ENCODE measurements around the gene BCL6.

Gene BCL6

DNA sequence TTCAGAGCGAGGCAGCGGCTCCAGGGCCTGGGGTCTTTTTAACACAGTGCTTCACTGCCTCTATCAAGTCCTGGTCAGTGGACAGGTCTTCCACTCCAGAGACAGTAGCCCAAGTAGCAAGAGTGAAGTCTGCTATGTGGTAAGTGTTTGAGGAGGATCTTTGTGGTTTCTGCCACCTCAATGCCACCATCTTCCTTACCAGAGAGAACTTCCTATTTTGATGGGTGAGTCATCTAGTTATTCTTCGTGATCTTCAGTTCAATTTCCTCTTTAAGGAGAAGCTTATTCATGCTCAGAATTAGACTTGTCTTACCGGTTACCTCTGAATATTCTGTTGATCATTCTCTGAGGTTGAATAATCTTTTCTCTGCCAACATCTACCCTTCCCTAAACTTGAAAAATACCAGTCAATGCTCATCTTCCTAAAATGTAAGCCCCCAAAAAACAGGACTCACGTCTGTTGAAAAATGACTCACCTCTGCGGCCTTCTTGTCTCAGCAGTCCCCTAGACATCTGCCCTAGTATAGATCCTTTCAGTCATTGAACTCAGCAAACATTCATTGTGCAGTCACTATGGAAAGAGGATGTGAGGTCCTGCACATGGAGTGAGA, 32.2 kb upstream of the BCL6 start:
- Histone ChIP-seq H3K9me3 (ENCODE audit: control insufficient read depth in 2 of 2, low read length in 2 of 2) (no peaks in the 10 kb centered on the region), H3K27ac (ENCODE audit: low read depth in 2 of 2, low read length in 2 of 2) (no peak overlapping the region), H3K4me1 (ENCODE audit: control insufficient read depth in 2 of 2, insufficient read depth in 2 of 2, low read length in 2 of 2) (no peaks in the 10 kb centered on the region), H3K27me3 (ENCODE audit: control insufficient read depth in 2 of 2, insufficient read depth in 2 of 2, low read length in 2 of 2) (no peaks in the 10 kb centered on the region), H3K9ac (ENCODE audit: low read depth in 1 of 2, low read length in 2 of 2) (no peak overlapping the region), H3K4me3 (ENCODE audit: low read length in 2 of 2) (no peak overlapping the region), H3K36me3 (ENCODE audit: control insufficient read depth in 2 of 2, insufficient read depth in 2 of 2, low read length in 2 of 2) (no peaks in the 10 kb centered on the region)

DNA sequence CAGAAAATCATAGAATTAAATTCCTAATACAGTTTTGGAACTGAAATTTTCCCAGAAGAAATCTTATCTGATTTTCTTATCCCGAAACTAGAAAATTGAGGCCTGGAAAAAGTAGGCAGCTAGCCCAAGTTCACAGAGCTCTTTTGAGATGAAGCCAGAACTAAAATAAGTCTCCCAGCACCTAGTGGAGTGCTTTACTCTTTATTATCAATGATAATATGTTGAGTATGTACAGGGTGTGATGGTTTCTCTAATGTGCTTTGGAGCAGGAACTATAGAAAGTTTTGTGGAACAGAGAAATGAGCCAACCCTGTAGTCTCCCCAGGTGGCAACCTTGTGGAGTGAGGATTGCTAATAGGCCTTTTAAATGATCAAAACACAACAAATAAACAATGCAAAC, 30.3 kb upstream of the BCL6 start:
- no peaks in the 10 kb centered on the region for H3K4me1 ChIP-seq (ENCODE audit: control insufficient read depth in 2 of 2, insufficient read depth in 2 of 2, low read length in 2 of 2)
- no peaks in the 10 kb centered on the region for H3K36me3 ChIP-seq (ENCODE audit: control insufficient read depth in 2 of 2, insufficient read depth in 2 of 2, low read length in 2 of 2)

GRCh38 chr3:187774185-187774789, 29.0 kb upstream of the BCL6 start:
- Histone ChIP-seq H3K27me3 (ENCODE audit: control insufficient read depth in 2 of 2, insufficient read depth in 2 of 2, low read length in 2 of 2) (no peaks in the 10 kb centered on the region), H3K36me3 (ENCODE audit: control insufficient read depth in 2 of 2, insufficient read depth in 2 of 2, low read length in 2 of 2) (no peaks in the 10 kb centered on the region), H3K4me1 (ENCODE audit: control insufficient read depth in 2 of 2, insufficient read depth in 2 of 2, low read length in 2 of 2) (no peaks in the 10 kb centered on the region), H3K27ac (ENCODE audit: low read depth in 2 of 2, low read length in 2 of 2) (no peak overlapping the region), H3K9me3 (ENCODE audit: control insufficient read depth in 2 of 2, low read length in 2 of 2) (no peaks in the 10 kb centered on the region), H3K9ac (ENCODE audit: low read depth in 1 of 2, low read length in 2 of 2) (no peak overlapping the region), H3K4me3 (ENCODE audit: low read length in 2 of 2) (no peak overlapping the region)

More for the DNA sequence above, 30.3 kb upstream of the BCL6 start:
- Histone ChIP-seq H3K9ac (ENCODE audit: low read depth in 1 of 2, low read length in 2 of 2) (no peak overlapping the region), H3K27ac (ENCODE audit: low read depth in 2 of 2, low read length in 2 of 2) (no peak overlapping the region), H3K9me3 (ENCODE audit: control insufficient read depth in 2 of 2, low read length in 2 of 2) (no peaks in the 10 kb centered on the region), H3K4me3 (ENCODE audit: low read length in 2 of 2) (no peak overlapping the region), H3K27me3 (ENCODE audit: control insufficient read depth in 2 of 2, insufficient read depth in 2 of 2, low read length in 2 of 2) (no peaks in the 10 kb centered on the region)

GRCh38 chr3:187773233-187774184, 28.2 kb upstream of the BCL6 start:
- Histone ChIP-seq H3K9me3 (ENCODE audit: control insufficient read depth in 2 of 2, low read length in 2 of 2) (no peaks in the 10 kb centered on the region), H3K36me3 (ENCODE audit: control insufficient read depth in 2 of 2, insufficient read depth in 2 of 2, low read length in 2 of 2) (no peaks in the 10 kb centered on the region), H3K9ac (ENCODE audit: low read depth in 1 of 2, low read length in 2 of 2) (no peak overlapping the region), H3K4me3 (ENCODE audit: low read length in 2 of 2) (no peak overlapping the region), H3K27ac (ENCODE audit: low read depth in 2 of 2, low read length in 2 of 2) (no peak overlapping the region), H3K27me3 (ENCODE audit: control insufficient read depth in 2 of 2, insufficient read depth in 2 of 2, low read length in 2 of 2) (no peaks in the 10 kb centered on the region), H3K4me1 (ENCODE audit: control insufficient read depth in 2 of 2, insufficient read depth in 2 of 2, low read length in 2 of 2) (no peaks in the 10 kb centered on the region)

DNA sequence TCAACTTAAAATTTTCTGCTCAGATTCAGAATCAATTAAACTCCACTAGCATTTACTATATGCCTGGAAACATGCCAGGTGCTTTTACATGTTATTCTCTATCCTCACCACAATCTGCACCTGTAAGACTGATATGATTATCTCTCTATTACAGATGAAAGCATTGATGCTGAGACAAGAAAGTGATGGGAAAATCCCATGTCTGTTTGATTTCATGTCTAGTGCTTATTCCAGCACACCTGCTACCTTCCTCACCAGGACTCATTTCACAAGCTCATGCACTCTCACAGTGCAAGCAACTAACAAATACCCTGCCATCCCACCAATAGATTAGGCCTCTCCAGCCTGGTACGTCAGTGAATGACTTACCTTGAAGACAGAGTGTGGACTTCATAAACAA, 25.0 kb upstream of the BCL6 start:
- Histone ChIP-seq H3K4me3 (ENCODE audit: low read length in 2 of 2) (no peak overlapping the region), H3K4me1 (ENCODE audit: control insufficient read depth in 2 of 2, insufficient read depth in 2 of 2, low read length in 2 of 2) (no peaks in the 10 kb centered on the region), H3K36me3 (ENCODE audit: control insufficient read depth in 2 of 2, insufficient read depth in 2 of 2, low read length in 2 of 2) (no peaks in the 10 kb centered on the region), H3K27me3 (ENCODE audit: control insufficient read depth in 2 of 2, insufficient read depth in 2 of 2, low read length in 2 of 2) (no peaks in the 10 kb centered on the region), H3K9ac (ENCODE audit: low read depth in 1 of 2, low read length in 2 of 2) (no peak overlapping the region), H3K27ac (ENCODE audit: low read depth in 2 of 2, low read length in 2 of 2) (no peak overlapping the region), H3K9me3 (ENCODE audit: control insufficient read depth in 2 of 2, low read length in 2 of 2) (no peaks in the 10 kb centered on the region)

DNA sequence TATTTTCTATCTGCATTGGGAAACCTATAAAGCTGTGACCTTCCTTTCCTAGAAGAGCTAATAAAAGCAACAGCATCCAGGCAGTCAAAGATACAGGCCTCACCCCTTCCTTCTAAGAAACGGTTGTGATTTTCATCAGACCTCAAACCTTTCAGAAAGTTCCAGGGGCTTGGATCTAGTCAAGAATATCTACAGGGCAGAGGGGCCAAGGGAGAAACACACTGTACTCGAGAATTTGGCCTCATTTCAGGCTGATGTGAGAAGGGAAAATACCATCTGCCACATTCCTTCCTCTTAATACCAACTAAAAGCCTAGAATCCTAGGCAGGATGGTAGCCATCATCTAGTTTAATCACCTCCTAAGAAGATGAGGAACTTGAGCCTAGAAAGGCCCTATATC, 24.5 kb upstream of the BCL6 start:
- Histone ChIP-seq H3K4me1 (ENCODE audit: control insufficient read depth in 2 of 2, insufficient read depth in 2 of 2, low read length in 2 of 2) (no peaks in the 10 kb centered on the region), H3K9ac (ENCODE audit: low read depth in 1 of 2, low read length in 2 of 2) (no peak overlapping the region), H3K9me3 (ENCODE audit: control insufficient read depth in 2 of 2, low read length in 2 of 2) (no peaks in the 10 kb centered on the region), H3K36me3 (ENCODE audit: control insufficient read depth in 2 of 2, insufficient read depth in 2 of 2, low read length in 2 of 2) (no peaks in the 10 kb centered on the region), H3K4me3 (ENCODE audit: low read length in 2 of 2) (no peak overlapping the region), H3K27me3 (ENCODE audit: control insufficient read depth in 2 of 2, insufficient read depth in 2 of 2, low read length in 2 of 2) (no peaks in the 10 kb centered on the region), H3K27ac (ENCODE audit: low read depth in 2 of 2, low read length in 2 of 2) (no peak overlapping the region)

GRCh38 chr3:187767266-187768012, 22.2 kb upstream of the BCL6 start:
- Histone ChIP-seq H3K36me3 (ENCODE audit: control insufficient read depth in 2 of 2, insufficient read depth in 2 of 2, low read length in 2 of 2) (no peaks in the 10 kb centered on the region), H3K9me3 (ENCODE audit: control insufficient read depth in 2 of 2, low read length in 2 of 2) (no peaks in the 10 kb centered on the region), H3K4me3 (ENCODE audit: low read length in 2 of 2) (no peak overlapping the region), H3K27me3 (ENCODE audit: control insufficient read depth in 2 of 2, insufficient read depth in 2 of 2, low read length in 2 of 2) (no peaks in the 10 kb centered on the region), H3K4me1 (ENCODE audit: control insufficient read depth in 2 of 2, insufficient read depth in 2 of 2, low read length in 2 of 2) (no peaks in the 10 kb centered on the region), H3K27ac (ENCODE audit: low read depth in 2 of 2, low read length in 2 of 2) (no peak overlapping the region), H3K9ac (ENCODE audit: low read depth in 1 of 2, low read length in 2 of 2) (no peak overlapping the region)

DNA sequence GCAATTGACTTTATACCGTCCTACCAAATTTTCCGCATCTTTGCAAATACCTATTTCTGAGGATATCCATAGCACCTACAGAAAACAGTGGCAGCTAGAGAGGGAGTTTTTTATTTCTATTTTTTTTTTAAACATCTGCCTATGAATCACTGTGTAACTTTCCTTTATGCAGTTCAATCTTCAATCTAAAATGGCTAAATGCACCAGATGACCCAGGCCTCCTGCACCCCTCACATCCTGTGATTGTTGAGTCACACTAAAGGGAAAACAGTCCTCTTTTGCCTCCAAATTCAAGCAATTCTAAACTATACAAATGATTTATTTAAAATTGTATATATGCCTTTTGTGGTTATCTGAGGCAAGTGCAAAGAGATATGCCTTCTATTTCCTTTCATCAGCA, 20.1 kb upstream of the BCL6 start:
- Histone ChIP-seq H3K27me3 (ENCODE audit: control insufficient read depth in 2 of 2, insufficient read depth in 2 of 2, low read length in 2 of 2) (no peaks in the 10 kb centered on the region), H3K36me3 (ENCODE audit: control insufficient read depth in 2 of 2, insufficient read depth in 2 of 2, low read length in 2 of 2) (no peaks in the 10 kb centered on the region), H3K9ac (ENCODE audit: low read depth in 1 of 2, low read length in 2 of 2) (no peak overlapping the region), H3K27ac (ENCODE audit: low read depth in 2 of 2, low read length in 2 of 2) (no peak overlapping the region), H3K4me1 (ENCODE audit: control insufficient read depth in 2 of 2, insufficient read depth in 2 of 2, low read length in 2 of 2) (no peaks in the 10 kb centered on the region), H3K9me3 (ENCODE audit: control insufficient read depth in 2 of 2, low read length in 2 of 2) (no peaks in the 10 kb centered on the region), H3K4me3 (ENCODE audit: low read length in 2 of 2) (no peak overlapping the region)

- no peak overlapping the region for H3K9ac ChIP-seq (ENCODE audit: low read depth in 1 of 2, low read length in 2 of 2)
- no peak overlapping the region for H3K4me3 ChIP-seq (ENCODE audit: low read length in 2 of 2)
- no peak overlapping the region for H3K27ac ChIP-seq (ENCODE audit: low read depth in 2 of 2, low read length in 2 of 2)
- no peaks in the 10 kb centered on the region for H3K36me3 ChIP-seq (ENCODE audit: control insufficient read depth in 2 of 2, insufficient read depth in 2 of 2, low read length in 2 of 2)
- H3K4me1 ChIP-seq (ENCODE audit: control insufficient read depth in 2 of 2, insufficient read depth in 2 of 2, low read length in 2 of 2), result no peaks in the 10 kb centered on the region
- H3K9me3 ChIP-seq (ENCODE audit: control insufficient read depth in 2 of 2, low read length in 2 of 2), result no peaks in the 10 kb centered on the region
- H3K27me3 ChIP-seq (ENCODE audit: control insufficient read depth in 2 of 2, insufficient read depth in 2 of 2, low read length in 2 of 2), result no peaks in the 10 kb centered on the region
These were observed 18.8 kb upstream of the BCL6 start for GRCh38 chr3:187763850-187764648.

Measured in mucosa of rectum (tissue), 2 donors.